RCC 7860 (cell line): Measurements from ENCODE around the gene LCN15.

Source experiments
- DNase-seq: peaks from one replicate; pipeline ENCODE4 v3.0.0-alpha.2; 2015; ENCODE audit warnings: low spot score
- FAIRE-seq: peaks from 2 replicates; lab custom pipeline; 2012; peaks lifted over from hg19 to GRCh38; lab: Jason Lieb, UNC

Gene LCN15

GRCh38 chr9:136723989-136724388 is 40.3 kb downstream of the LCN15 start:
- no peak for DNase-seq
- FAIRE-seq: no peak

GRCh38 chr9:136723362-136723976 is 40.8 kb downstream of the LCN15 start:
- DNase-seq: no peak
- FAIRE-seq: no peak

- peak; percentile 11 for DNase-seq
- FAIRE-seq: no peak
These were observed 41.4 kb downstream of the LCN15 start for GRCh38 chr9:136722969-136723356.

GRCh38 chr9:136722093-136722968 is 42.0 kb downstream of the LCN15 start:
- DNase-seq (no peak), FAIRE-seq (no peak)

DNA sequence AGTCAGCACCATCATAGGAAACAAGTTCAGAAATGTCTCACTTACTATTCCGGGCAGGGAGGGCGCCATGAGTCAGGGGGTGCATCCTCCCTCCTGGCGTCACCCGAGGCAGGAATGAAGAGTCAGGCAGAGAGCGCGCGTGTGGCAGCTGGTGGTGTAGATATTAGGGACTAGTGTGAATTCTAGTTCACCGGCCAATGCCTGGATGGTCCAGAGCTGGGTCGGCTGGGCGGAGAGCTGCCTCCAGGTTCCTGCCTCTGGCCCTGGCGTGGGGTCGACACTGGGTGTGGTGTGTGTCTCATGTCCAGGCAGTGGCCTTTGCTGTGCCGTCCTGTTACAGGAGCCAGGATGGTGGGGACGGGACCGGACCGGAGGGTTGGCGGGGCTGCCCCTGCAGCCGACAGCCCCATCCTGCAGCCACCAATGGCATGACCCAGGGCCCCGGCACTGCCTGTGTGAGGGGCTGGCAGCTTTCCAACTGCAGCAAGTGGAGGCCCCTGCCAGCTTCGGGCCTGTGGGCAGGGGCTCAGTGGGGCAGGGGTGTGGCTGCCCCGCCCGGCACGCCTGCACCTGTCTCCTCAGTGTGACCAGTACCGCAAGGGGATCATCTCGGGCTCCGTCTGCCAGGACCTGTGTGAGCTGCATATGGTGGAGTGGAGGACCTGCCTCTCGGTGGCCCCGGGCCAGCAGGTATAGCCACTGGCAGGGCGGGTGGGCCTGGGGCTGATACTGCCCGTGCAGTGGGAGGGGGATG is 42.8 kb downstream of the LCN15 start:
- no peak for FAIRE-seq
- peak; percentile 30 for DNase-seq

- DNase-seq: peak; percentile 5
- no peak for FAIRE-seq
These were observed 43.4 kb downstream of the LCN15 start for GRCh38 chr9:136720898-136721338.

DNA sequence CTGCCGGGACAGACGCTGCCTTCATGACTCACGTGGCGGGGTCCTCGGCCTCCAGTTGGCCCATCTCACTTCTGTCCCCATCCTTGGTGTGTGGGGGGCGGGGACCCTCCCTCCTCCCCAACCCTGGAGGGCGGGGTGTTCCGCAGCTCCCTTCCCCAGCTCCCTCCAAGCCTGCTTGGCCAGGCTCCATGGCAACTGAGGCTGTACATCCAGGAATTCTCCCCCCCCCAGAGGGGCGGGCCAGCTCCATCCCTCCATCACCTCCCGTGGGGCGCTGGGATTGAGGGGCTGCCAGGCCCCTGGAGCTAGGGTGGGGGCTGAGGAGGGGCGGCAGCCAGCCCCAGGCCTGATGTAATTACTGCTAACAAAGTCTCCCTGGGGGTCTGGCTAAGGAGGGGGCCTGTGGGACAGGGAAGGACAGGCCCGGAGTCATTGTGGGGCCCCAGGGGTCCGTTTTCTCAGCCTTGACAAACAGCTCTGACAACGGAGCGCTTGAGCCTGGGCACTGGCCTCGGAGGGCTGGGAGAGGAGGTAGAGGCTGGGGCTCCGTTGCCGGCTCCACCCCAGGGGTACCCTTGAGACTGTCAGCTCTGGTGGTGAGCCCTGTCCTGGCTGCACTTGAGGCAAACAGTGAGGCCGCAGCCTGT is 43.9 kb downstream of the LCN15 start:
- no peak for FAIRE-seq
- peak; percentile 8 for DNase-seq

- DNase-seq (peak; percentile 11), FAIRE-seq (no peak)
These were observed 45.0 kb downstream of the LCN15 start for GRCh38 chr9:136719195-136719880.

DNA sequence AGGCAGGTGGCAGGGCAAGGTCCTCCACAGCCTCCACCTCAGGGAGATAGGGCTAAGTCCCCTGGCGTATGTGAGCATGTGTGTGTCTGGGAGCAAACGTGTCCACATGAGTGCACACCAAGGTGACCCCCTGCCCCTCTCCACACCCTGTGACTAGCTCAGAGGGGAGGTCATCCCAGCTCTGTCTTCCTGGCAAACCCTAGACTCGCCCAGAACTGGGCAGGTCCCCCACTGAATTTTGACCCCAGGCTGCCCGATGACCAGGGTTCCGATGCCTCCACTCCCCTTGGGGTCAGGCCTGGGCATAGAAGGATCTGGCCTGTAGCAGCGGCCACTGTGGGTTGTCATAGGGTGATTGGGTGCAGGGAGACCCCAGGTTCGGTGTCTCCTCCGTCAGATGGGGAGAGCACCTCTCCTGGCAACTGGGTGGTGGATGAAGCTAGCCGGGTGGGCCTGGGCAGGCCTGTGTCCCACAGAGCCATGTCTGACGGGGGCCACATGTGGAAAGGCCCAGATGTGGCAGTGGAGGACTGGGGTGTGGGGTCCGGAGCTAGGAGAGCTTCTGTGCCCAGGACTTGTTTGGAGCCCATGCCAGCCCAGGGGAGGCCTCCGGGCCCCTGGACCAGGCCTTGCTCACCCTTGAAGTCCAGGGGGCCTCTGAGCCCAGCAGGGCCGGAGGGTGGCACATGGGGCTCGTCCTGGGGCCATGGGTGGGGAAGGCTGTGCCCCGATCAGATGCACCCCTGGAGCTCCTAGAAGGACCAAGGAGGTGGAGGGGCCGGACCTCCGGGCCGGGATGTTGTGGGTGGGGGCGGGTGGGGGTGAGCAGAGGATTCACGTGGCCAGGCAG is 45.7 kb downstream of the LCN15 start:
- FAIRE-seq (no peak), DNase-seq (no peak)

DNA sequence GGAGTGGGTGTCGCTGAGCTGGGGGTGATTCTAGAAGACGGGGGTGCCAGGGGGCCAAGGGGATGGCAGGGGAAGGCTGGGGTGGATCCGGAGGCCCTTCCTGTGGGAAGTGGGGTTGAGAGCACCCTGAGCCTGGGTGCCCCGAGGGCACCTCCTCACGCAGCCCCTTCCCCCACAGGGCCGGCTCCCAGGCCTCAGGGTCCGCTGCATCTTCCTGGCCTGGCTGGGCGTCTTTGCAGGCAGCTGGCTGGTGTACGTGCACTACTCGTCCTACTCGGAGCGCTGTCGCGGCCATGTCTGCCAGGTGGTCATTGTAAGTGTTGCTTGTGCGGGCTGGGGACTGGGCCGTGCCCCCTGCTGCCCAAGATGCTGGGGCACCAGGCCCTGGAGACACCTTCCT is 46.9 kb downstream of the LCN15 start:
- no peak for DNase-seq
- no peak for FAIRE-seq

DNA sequence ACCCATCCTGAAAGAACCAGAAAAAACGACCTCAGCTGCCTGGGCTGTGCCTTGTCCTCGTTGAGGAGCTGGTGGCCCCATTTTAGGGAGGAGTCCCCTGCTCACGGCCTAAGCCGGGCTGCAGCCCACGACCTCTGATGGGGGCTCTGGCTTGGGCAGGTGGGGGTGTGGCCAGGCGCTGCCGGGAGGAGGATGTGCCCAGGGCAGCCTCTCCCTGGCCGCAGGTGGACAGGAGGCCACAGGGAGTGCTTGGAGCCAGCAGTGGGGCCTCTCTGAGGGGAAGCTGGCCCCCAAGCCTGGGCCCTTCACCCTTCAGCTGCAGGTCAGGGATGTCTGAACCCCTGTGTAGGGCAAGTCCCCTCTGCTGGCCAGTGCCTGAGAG is 49.4 kb downstream of the LCN15 start:
- FAIRE-seq: no peak

DNA sequence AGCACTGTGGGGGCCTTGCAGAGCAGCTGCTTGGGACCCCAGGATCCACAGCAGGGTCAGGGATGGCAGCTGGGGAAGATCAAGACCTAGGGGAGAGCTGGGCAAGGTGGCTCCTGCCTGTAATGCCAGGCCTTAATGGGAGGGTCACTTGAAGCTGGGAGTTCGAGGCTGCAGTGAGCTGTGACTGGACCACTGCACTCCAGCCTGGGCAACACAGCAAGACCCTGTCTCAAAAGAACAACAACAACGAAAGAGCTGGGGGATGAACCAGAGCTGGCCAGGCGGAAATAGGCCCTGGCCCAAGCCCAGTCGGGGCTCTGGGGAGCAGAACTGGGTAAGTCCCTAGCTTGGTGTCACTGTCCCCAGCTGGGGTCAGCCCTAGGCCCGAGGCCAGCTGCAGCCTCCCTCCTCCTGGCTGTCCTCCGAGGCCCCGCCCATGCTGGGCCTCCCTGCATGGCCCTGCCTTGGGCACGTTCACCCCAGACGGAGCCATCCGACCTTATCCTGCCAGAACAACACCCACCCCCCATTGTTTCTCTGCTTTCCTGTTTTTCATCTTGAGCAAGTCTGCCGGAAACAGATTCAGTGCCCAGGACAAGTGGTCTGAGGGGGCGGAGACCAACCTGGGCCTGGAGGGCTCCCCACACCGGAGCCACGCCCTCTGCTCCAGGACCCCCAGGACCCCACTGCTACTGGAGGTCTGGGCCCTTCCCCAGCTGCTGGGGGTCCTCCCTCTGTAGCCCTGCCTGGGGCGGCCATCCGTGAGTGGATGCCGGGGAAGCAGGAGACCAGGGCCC is 50.0 kb downstream of the LCN15 start:
- DNase-seq: no peak
- FAIRE-seq: no peak

More for the DNA sequence above, 49.4 kb downstream of the LCN15 start:
- DNase-seq: no peak

GRCh38 chr9:136713550-136713949 is 50.8 kb downstream of the LCN15 start:
- FAIRE-seq: no peak
- no peak for DNase-seq

DNA sequence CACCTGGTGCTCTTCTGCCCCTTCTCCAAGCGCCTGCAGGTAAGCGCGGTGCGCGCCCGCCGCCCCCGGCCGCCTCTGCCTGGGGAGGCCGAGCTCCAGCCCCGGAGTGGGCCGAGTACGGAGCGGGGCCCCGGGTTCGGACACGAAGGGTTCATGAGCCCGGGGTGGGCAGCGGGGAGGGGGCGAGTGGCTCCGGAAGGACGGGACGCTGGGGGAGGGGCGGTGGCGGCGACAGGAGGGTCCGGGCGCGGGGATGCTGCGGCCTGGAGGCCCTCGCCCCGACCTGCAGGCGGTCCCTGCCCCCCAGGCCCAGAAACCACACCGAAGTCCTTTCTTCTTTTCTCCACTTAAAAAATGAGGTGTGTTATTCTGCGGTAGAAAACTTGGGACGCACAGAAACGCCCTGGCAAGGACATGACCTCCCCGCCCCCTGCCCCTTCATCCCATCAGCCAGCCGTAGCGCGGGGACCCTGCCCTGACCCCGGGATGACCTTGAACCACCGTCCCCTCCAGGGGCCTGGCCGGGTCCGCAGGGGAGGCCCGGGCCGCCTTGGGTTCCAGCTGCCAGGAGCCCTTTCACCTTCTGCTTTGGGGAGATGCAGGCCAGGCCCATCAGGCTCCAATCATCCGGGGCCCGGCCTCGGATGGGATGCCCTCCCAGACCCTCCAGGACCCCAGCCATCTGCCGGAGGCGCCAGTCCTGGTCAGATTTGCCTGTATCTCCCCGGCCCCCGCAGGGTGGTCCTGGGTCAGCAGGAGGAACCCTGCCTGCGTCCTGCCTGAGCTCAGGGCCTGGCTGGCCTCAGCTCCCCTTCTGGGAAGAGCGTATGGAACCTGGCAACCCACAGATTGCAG is 51.4 kb downstream of the LCN15 start:
- DNase-seq (no peak), FAIRE-seq (no peak)

DNA sequence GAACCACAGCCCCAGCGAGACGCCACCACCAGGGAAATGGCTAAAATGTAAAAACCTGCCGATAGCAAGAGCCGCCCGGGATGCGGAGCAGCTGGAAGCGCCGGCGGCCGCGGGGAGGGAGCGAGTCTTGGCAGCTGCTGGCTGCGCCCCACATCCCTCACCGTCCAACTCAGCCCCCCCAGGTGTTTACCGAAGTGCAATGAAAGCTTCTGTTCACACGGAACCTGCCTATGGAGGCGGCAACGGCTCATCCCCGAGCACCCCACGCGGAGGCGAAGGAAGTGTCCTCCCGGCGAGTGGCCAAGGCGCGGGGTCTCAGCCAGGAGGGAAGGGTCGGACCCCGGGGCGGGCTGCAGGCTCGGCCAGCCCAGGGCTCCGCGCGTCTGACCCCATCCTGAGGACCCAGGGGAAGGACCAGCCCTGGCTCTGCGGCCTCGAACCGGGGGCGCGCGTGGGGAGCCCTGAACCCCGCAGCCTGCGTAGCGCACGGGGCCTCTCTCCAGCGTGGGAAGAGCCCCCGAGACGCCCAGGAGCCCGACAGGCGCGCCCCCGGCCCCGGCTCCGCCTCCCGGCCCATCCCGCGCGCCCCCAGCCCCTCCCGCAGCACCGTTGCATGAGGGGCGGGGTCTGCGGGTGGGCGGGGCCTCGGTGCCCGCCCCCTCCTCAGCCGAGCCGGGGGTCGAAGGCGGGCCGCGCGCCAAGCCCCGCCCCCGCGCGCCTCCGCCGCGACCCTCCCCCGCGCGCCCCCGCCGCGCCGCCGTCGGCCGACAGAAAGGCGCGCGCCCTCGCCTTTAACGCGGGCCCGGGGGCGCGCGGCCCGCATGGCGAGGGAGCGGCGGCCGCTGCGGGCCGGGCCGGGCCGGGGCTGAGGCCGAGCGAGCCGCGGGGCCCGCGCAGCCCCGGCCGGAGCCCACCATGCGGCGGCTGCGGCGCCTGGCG is 52.3 kb downstream of the LCN15 start, which contains the start of gene DIPK1B:
DIPK1B (plus strand) TSS at position 822 of the 939 bp plus-strand sequence; CDS start at position 916, 94 bp downstream.
- FAIRE-seq: no peak
- DNase-seq: no peak

DNA sequence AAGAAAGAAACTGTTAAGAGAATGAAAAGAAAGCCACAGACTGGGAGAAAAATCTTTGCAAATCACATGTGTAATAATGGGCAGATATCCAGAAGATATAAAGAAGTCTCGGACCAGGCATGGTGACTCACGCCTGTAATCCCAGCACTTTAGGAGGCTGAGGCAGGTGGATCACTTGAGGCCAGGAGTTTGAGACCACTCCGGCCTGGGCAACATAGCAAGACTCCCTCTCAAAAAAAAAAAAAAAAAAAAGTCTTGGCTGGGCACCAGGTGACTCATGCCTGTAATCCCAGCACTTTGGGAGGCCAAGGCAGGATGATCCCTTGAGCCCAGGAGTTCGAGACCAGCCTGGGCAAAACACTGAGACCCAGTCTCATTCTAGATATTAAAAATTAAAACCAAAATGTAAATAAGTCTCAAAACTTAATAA is 53.1 kb downstream of the LCN15 start:
- FAIRE-seq (peak; percentile 67), DNase-seq (peak; percentile 37)

DNA sequence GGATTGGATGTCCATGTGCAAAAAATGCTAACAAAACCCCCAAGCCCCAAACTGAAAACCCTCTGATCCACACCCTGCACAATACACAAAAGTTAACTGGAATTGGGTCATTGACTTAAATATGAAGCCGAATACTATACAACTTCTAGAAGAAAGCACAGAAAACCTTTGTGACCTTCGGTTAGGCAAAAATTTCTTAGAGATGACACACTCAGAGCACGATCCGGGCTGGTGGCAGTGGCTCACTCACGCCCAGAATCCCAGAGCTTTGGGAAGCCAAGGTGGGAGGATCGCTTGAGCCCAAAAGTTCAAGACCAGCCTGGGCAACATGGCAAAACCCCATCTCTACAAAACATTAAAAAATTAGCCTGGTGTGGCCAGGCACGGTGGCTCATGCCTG is 53.8 kb downstream of the LCN15 start:
- peak; percentile 44 for DNase-seq
- peak; percentile 83 for FAIRE-seq
